HG03175 (cell line): ENCODE measurements around the gene HSPA14.
"Not testable (repeated sequence)": the region's sequence is repeated elsewhere in the genome, so short reads cannot be mapped to it uniquely, and the experiment has no call there.

Source experiments
- ATAC-seq: cut with Tn5 transposase; IDR thresholded peaks from one replicate; pipeline ENCODE4 v1.9.1; 2021; ENCODE audit warnings: mild to moderate bottlenecking, moderate library complexity; ENCODE audit not compliant: unreplicated experiment

The HSPA14 gene

GRCh38 chr10:14836208-14836607, 1.9 kb upstream of the HSPA14 start:
- ATAC-seq, result no peak

GRCh38 chr10:14837003-14837756, 926 bp upstream of the HSPA14 start:
- ATAC-seq, result no peak

GRCh38 chr10:14838582-14839304, 637 bp downstream of the HSPA14 start:
- ATAC-seq, result no peak

GRCh38 chr10:14839305-14839695, 1.2 kb downstream of the HSPA14 start:
- no peak for ATAC-seq

- no peak for ATAC-seq
These were observed 2.1 kb downstream of the HSPA14 start for GRCh38 chr10:14840178-14840577.

- ATAC-seq, result no peak
These were observed 5.4 kb downstream of the HSPA14 start for GRCh38 chr10:14843327-14843988.

- ATAC-seq, result no peak
These were observed 6.8 kb downstream of the HSPA14 start for GRCh38 chr10:14844948-14845347.

- ATAC-seq, result no peak
These were observed 14.1 kb downstream of the HSPA14 start for GRCh38 chr10:14852236-14852635.

GRCh38 chr10:14855453-14855852, 17.3 kb downstream of the HSPA14 start:
- ATAC-seq, result no peak

- ATAC-seq, result no peak
These were observed 20.3 kb downstream of the HSPA14 start for GRCh38 chr10:14858338-14858960.

- no peak for ATAC-seq
These were observed 20.9 kb downstream of the HSPA14 start for GRCh38 chr10:14859043-14859442.

GRCh38 chr10:14859775-14860174, 21.7 kb downstream of the HSPA14 start:
- no peak for ATAC-seq

GRCh38 chr10:14860791-14861190, 22.7 kb downstream of the HSPA14 start:
- no peak for ATAC-seq

- ATAC-seq, result not testable (repeated sequence)
These were observed 26.4 kb downstream of the HSPA14 start for GRCh38 chr10:14864466-14864865.

- not testable (repeated sequence) for ATAC-seq
These were observed 26.8 kb downstream of the HSPA14 start for GRCh38 chr10:14864871-14865270.

- peak; percentile 46 for ATAC-seq
These were observed 35.1 kb downstream of the HSPA14 start for GRCh38 chr10:14873090-14873760.

- ATAC-seq, result no peak
These were observed 37.8 kb downstream of the HSPA14 start for GRCh38 chr10:14875941-14876340.

- no peak for ATAC-seq
These were observed 38.7 kb downstream of the HSPA14 start for GRCh38 chr10:14876764-14877163.

- ATAC-seq, result peak; percentile 92
These were observed 40.4 kb downstream of the HSPA14 start, which contains the start of gene SUV39H2 for GRCh38 chr10:14878266-14879123. Gene SUV39H2 (plus strand): TSS chr10:14878866. CDS start chr10:14878889, 23 bp downstream.
